GM12872 (cell line): ENCODE measurements around the gene CAMK2D.

ENCODE experiments used
- CTCF ChIP-seq: IDR thresholded peaks from 3 replicates; pipeline ENCODE4 v1.5.1; 2011; ENCODE audit warnings: low read depth, mild to moderate bottlenecking, low read length, moderate library complexity; ENCODE audit not compliant: insufficient read depth

The CAMK2D gene

DNA sequence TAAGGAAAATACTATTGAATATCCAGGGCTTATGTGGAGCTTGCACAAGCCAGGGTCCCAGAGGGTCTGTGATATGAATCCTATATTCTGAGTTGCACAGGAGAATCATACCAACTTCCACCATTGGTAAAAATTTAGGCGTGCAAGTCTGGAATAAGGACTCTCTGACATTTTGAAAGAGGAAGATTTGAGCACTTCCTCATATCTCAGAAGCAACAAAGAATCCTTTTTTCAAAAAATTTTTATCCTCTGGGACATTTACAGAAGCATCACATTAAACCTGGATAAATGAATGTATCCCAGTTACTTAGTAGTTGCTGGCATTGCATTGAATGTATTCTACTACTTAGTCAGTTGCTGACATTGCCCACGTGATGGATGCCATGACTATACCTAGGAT lies 24.2 kb upstream of the CAMK2D start:
- no peak for TF ChIP-seq CTCF

- no peak for TF ChIP-seq CTCF
Measured at GRCh38 chr4:113784497-113785250, 23.1 kb upstream of the CAMK2D start.

- TF ChIP-seq CTCF, result no peak
Measured at GRCh38 chr4:113783701-113784100, 22.2 kb upstream of the CAMK2D start.

- TF ChIP-seq CTCF, result no peak
Measured at GRCh38 chr4:113783289-113783688, 21.8 kb upstream of the CAMK2D start.

DNA sequence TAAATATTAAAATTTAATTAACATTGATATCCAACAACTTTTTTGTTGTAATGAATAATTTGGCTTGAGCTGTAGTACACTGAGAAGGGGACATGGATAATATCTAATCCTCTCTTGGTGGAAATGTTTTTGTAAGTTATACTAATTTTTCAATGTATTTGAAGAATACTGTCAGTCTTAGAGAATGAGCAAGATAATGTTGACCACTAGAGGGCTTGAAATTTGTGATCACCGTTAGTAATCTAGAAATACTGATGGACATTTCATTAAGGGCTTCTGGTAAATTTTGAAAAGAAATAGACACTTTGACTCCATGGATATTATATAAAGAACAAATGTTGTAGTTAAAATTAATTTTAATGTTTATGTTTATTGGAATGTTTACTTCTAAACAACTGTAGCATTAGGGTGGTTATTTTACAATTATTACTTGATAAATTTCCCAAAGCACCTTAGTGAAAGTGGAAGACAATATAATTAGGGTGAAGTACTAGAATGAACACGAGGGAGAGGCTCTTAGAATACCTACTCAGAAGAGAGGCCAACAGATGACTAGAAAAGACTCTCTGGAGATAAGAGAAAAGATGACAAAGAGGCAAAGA lies 20.0 kb upstream of the CAMK2D start:
- TF ChIP-seq CTCF, result peak; percentile 52; the same call in 2 of the 3 replicates

DNA sequence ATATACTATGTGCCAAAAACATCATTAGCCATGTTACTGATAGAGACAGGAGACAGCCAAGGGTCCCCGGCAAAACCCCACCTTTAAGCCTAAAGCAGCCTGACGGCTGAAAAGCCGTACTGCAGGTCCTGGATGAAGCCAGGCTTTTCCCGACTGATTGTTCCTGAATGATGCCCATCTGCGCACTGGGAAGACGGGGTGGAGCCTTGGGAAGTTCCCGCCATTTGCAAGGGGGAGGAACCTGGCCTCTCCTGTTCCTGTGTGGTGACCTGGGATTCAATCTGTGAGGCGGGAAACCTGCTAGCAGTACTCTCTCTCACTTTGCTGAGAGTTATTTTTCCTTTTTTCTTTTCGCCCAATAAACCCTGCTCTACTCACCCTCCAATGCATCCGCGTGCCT lies 15.1 kb upstream of the CAMK2D start:
- TF ChIP-seq CTCF, result no peak

- TF ChIP-seq CTCF, result no peak
Measured at GRCh38 chr4:113776016-113776415, 14.5 kb upstream of the CAMK2D start.
